SK-N-SH treated with all-trans-retinoic acid at 6 μM for 48 hours (cell line): Measurements from ENCODE around the gene ZC3H12C.

Experiments
- ATAC-seq: fragments of 200-7000 bp; cut with Tn5 transposase; 3 replicates; pipeline ENCODE4 v1.9.1; 2020; ENCODE audit warnings: mild to moderate bottlenecking, moderate library complexity
- ARNTL ChIP-seq: fragments of 450-650 bp; formaldehyde crosslinking; IDR thresholded peaks from 2 replicates; pipeline ENCODE4 v1.5.0; 2020; ENCODE audit warnings: low read depth, mild to moderate bottlenecking, moderate library complexity, borderline replicate concordance
- BACH2 ChIP-seq: fragments of 250-450 bp; sonication (Bioruptor Pico); IDR thresholded peaks from 2 replicates; pipeline ENCODE4 v1.9.0; 2021; ENCODE audit warnings: mild to moderate bottlenecking, borderline replicate concordance
- CSDC2 ChIP-seq: fragments of 250-450 bp; sonication (Bioruptor Pico); IDR thresholded peaks from 2 replicates; pipeline ENCODE4 v1.5.0; 2020; ENCODE audit warnings: mild to moderate bottlenecking, moderate library complexity
- ESRRG ChIP-seq: fragments of 250-450 bp; sonication (Bioruptor Pico); IDR thresholded peaks from 2 replicates; pipeline ENCODE4 v1.6.1; 2021; ENCODE audit warnings: mild to moderate bottlenecking
- ISL1 ChIP-seq: fragments of 250-450 bp; sonication (Bioruptor Pico); IDR thresholded peaks from 2 replicates; pipeline ENCODE4 v2.1.2; 2022; ENCODE audit warnings: mild to moderate bottlenecking, moderate library complexity
- OSR1 ChIP-seq: fragments of 250-450 bp; sonication (Bioruptor Pico); IDR thresholded peaks from 2 replicates; pipeline ENCODE4 v1.8.0; 2022; ENCODE audit warnings: moderate library complexity, mild to moderate bottlenecking, inconsistent platforms
- PPARA ChIP-seq: fragments of 250-450 bp; sonication (Bioruptor Pico); IDR thresholded peaks from 2 replicates; pipeline ENCODE4 v1.5.0; 2020; ENCODE audit warnings: mild to moderate bottlenecking, borderline replicate concordance
- TCF4 ChIP-seq: fragments of 250-450 bp; sonication (Bioruptor Pico); IDR thresholded peaks from 2 replicates; pipeline ENCODE4 v1.8.0; 2021; ENCODE audit warnings: mild to moderate bottlenecking, moderate library complexity, borderline replicate concordance
- TOX ChIP-seq: fragments of 250-450 bp; sonication (Bioruptor Pico); IDR thresholded peaks from 2 replicates; pipeline ENCODE4 v1.8.0; 2021; ENCODE audit warnings: mild to moderate bottlenecking, moderate library complexity, borderline replicate concordance
- ZFP3 ChIP-seq: fragments of 250-450 bp; sonication (Bioruptor Pico); IDR thresholded peaks from 2 replicates; pipeline ENCODE4 v1.5.0; 2020; ENCODE audit warnings: mild to moderate bottlenecking, moderate library complexity
- ZFP30 ChIP-seq: fragments of 450-650 bp; formaldehyde crosslinking; IDR thresholded peaks from 2 replicates; pipeline ENCODE4 v1.5.0; 2022; ENCODE audit warnings: mild to moderate bottlenecking, moderate library complexity
- ZNF565 ChIP-seq: fragments of 450-650 bp; formaldehyde crosslinking; conservative IDR thresholded peaks from 2 replicates; pipeline ENCODE4 v1.5.0; 2020; ENCODE audit warnings: low read depth, mild to moderate bottlenecking, moderate library complexity
- ZNF70 ChIP-seq: fragments of 450-650 bp; formaldehyde crosslinking; IDR thresholded peaks from 2 replicates; pipeline ENCODE4 v1.5.0; 2020; ENCODE audit warnings: mild to moderate bottlenecking, moderate library complexity
- ZNF8 ChIP-seq: fragments of 450-650 bp; formaldehyde crosslinking; IDR thresholded peaks from 2 replicates; pipeline ENCODE4 v1.5.0; 2020; ENCODE audit warnings: mild to moderate bottlenecking, moderate library complexity
- TF ChIP-seq, protein P1 (sequence below): fragments of 250-450 bp; sonication (Bioruptor Pico); IDR thresholded peaks from 2 replicates; pipeline ENCODE4 v1.5.1; 2021; ENCODE audit warnings: mild to moderate bottlenecking, moderate library complexity
- TF ChIP-seq, protein P2 (sequence below): fragments of 250-450 bp; sonication (Bioruptor Pico); IDR thresholded peaks from 2 replicates; pipeline ENCODE4 v1.8.0; 2020; ENCODE audit warnings: mild to moderate bottlenecking, moderate library complexity, borderline replicate concordance
- TF ChIP-seq, protein P3 (sequence below): fragments of 250-450 bp; sonication (Bioruptor Pico); IDR thresholded peaks from 2 replicates; pipeline ENCODE4 v1.5.0; 2020; ENCODE audit warnings: mild to moderate bottlenecking, moderate library complexity
- TF ChIP-seq, protein P4 (sequence below): fragments of 250-450 bp; sonication (Bioruptor Pico); IDR thresholded peaks from 2 replicates; pipeline ENCODE4 v1.8.0; 2021; ENCODE audit warnings: low read depth, mild to moderate bottlenecking, moderate library complexity, borderline replicate concordance
- TF ChIP-seq, protein P5 (sequence below): fragments of 250-450 bp; sonication (Bioruptor Pico); IDR thresholded peaks from 2 replicates; pipeline ENCODE4 v1.5.1; 2020; ENCODE audit warnings: low read depth, mild to moderate bottlenecking, moderate library complexity

Gene ZC3H12C

DNA sequence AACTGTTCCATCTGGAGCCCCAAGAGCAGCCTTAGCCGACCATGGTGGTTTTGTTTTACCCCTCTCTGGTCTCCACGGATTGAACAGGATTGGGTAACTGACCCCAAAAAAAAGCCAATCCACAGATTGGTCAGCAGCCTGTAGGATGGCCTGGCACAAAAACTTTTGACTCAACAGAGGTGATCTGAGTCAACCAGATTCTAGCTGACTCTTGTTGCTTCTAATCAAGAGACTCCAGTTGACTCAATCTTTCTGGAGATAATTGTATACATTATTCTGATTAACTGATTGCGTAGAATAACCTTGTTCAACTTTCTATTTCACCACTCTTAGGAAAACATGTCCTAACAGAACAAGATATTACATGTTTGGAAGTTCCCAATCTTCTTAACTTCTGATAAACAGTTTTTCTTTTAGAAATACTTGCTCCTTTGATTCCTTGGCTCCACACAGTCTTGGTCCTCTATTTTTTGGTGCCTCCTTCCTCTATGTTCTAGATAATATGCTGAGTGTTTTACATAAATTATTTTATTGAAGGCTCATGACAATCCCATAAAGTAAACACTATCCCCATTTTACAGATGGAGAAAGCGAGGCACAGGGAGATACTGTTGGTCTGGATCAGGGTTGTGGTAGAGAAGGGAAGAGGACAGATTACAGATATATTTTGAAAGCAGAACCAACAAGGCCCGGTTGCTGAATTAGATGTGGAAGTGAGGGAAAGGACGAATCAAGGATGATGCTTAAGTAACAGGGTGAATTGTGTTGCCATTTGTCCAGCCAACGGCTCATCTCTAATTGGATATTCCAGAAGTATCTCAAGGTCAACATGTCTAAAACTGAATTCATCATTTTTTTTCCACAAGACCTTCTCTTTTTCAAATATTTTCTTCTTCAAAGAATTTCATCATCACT is 11.5 kb upstream of the ZC3H12C start (continued):
- TF ChIP-seq TCF4, result no peak
- TF ChIP-seq ZFP3, result no peak
- no peak for TF ChIP-seq ZNF565 (CRISPR knock-in tag)
- no peak for TF ChIP-seq OSR1 (CRISPR knock-in tag)
- TF ChIP-seq ZNF8 (CRISPR knock-in tag), result no peak
- no peak for TF ChIP-seq ESRRG
- TF ChIP-seq ISL1 (CRISPR knock-in tag), result no peak
- no peak for TF ChIP-seq ZFP30 (CRISPR knock-in tag)
- TF ChIP-seq TOX (CRISPR knock-in tag), result no peak
- TF ChIP-seq, protein P1, sequence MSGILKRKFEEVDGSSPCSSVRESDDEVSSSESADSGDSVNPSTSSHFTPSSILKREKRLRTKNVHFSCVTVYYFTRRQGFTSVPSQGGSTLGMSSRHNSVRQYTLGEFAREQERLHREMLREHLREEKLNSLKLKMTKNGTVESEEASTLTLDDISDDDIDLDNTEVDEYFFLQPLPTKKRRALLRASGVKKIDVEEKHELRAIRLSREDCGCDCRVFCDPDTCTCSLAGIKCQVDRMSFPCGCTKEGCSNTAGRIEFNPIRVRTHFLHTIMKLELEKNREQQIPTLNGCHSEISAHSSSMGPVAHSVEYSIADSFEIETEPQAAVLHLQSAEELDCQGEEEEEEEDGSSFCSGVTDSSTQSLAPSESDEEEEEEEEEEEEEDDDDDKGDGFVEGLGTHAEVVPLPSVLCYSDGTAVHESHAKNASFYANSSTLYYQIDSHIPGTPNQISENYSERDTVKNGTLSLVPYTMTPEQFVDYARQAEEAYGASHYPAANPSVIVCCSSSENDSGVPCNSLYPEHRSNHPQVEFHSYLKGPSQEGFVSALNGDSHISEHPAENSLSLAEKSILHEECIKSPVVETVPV (CRISPR knock-in tag), result no peak
- TF ChIP-seq, all 23 proteins: peak for 0

DNA sequence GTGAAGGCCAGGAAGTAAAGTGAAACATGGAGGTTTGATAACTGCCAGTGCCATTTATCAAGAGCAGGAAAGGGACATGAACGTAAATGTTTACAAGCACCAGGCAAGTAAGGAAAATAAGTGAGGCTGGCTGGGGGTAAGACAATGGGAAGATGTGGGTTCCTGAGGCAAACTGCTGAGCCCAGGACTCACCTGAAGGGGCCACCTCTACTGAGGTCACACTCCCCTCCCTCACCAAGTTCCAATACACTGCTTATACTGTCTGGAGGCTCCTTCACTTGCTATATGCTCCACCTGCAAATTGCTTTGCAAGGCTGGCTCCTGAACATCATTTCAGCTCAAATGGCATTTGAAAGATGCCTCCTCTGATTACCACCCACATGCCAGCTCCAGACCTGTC is 10.3 kb upstream of the ZC3H12C start:
- no peak for ATAC-seq

DNA sequence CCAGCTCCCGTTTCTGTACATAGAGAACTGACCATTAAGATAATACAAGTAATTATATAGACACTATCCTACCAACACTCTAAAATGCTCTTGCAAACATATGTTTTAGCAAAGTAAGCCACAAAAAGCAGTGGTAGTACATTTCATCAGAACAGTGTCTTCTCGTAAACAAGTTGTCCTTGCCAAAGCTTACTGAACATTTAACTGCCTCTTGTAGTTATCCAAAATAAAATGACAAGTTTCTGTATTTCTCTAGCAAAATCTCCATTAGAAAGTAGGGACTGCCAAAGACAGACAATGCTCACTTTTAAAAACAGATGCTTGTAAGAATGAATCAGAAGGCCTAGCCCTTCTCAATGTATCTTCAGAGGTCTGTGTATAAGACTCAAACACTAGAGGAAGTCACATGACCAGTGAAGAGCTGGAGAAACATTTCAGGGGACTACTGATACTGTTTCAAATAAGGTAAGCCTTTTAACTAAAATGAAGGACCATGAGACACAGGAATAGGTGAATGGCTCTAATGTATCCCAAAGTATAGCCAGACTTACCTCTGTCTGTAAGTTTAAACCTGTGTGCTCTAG is 7.8 kb upstream of the ZC3H12C start:
- ATAC-seq, result no peak
- TF ChIP-seq ESRRG (no peak), CSDC2 (CRISPR knock-in tag) (no peak), ARNTL (no peak), BACH2 (CRISPR knock-in tag) (no peak), ZFP3 (no peak), PPARA (CRISPR knock-in tag) (no peak), ZNF565 (CRISPR knock-in tag) (no peak), ZNF8 (CRISPR knock-in tag) (no peak)
- TF ChIP-seq, protein P2, sequence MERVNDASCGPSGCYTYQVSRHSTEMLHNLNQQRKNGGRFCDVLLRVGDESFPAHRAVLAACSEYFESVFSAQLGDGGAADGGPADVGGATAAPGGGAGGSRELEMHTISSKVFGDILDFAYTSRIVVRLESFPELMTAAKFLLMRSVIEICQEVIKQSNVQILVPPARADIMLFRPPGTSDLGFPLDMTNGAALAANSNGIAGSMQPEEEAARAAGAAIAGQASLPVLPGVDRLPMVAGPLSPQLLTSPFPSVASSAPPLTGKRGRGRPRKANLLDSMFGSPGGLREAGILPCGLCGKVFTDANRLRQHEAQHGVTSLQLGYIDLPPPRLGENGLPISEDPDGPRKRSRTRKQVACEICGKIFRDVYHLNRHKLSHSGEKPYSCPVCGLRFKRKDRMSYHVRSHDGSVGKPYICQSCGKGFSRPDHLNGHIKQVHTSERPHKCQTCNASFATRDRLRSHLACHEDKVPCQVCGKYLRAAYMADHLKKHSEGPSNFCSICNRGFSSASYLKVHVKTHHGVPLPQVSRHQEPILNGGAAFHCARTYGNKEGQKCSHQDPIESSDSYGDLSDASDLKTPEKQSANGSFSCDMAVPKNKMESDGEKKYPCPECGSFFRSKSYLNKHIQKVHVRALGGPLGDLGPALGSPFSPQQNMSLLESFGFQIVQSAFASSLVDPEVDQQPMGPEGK (CRISPR knock-in tag), result no peak
- TF ChIP-seq, protein P3, sequence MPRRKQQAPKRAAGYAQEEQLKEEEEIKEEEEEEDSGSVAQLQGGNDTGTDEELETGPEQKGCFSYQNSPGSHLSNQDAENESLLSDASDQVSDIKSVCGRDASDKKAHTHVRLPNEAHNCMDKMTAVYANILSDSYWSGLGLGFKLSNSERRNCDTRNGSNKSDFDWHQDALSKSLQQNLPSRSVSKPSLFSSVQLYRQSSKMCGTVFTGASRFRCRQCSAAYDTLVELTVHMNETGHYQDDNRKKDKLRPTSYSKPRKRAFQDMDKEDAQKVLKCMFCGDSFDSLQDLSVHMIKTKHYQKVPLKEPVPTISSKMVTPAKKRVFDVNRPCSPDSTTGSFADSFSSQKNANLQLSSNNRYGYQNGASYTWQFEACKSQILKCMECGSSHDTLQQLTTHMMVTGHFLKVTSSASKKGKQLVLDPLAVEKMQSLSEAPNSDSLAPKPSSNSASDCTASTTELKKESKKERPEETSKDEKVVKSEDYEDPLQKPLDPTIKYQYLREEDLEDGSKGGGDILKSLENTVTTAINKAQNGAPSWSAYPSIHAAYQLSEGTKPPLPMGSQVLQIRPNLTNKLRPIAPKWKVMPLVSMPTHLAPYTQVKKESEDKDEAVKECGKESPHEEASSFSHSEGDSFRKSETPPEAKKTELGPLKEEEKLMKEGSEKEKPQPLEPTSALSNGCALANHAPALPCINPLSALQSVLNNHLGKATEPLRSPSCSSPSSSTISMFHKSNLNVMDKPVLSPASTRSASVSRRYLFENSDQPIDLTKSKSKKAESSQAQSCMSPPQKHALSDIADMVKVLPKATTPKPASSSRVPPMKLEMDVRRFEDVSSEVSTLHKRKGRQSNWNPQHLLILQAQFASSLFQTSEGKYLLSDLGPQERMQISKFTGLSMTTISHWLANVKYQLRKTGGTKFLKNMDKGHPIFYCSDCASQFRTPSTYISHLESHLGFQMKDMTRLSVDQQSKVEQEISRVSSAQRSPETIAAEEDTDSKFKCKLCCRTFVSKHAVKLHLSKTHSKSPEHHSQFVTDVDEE (CRISPR knock-in tag), result no peak

More for the DNA sequence above, 10.3 kb upstream of the ZC3H12C start:
- no peak for TF ChIP-seq ESRRG
- TF ChIP-seq, protein P3 (CRISPR knock-in tag), result no peak
- no peak for TF ChIP-seq ARNTL
- no peak for TF ChIP-seq CSDC2 (CRISPR knock-in tag)
- no peak for TF ChIP-seq ZNF70
- TF ChIP-seq ISL1 (CRISPR knock-in tag), result no peak
- TF ChIP-seq ZNF8 (CRISPR knock-in tag), result no peak
- TF ChIP-seq, protein P4, sequence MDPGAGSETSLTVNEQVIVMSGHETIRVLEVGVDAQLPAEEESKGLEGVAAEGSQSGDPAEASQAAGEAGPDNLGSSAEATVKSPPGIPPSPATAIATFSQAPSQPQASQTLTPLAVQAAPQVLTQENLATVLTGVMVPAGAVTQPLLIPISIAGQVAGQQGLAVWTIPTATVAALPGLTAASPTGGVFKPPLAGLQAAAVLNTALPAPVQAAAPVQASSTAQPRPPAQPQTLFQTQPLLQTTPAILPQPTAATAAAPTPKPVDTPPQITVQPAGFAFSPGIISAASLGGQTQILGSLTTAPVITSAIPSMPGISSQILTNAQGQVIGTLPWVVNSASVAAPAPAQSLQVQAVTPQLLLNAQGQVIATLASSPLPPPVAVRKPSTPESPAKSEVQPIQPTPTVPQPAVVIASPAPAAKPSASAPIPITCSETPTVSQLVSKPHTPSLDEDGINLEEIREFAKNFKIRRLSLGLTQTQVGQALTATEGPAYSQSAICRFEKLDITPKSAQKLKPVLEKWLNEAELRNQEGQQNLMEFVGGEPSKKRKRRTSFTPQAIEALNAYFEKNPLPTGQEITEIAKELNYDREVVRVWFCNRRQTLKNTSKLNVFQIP (CRISPR knock-in tag), result no peak
- TF ChIP-seq, protein P5, sequence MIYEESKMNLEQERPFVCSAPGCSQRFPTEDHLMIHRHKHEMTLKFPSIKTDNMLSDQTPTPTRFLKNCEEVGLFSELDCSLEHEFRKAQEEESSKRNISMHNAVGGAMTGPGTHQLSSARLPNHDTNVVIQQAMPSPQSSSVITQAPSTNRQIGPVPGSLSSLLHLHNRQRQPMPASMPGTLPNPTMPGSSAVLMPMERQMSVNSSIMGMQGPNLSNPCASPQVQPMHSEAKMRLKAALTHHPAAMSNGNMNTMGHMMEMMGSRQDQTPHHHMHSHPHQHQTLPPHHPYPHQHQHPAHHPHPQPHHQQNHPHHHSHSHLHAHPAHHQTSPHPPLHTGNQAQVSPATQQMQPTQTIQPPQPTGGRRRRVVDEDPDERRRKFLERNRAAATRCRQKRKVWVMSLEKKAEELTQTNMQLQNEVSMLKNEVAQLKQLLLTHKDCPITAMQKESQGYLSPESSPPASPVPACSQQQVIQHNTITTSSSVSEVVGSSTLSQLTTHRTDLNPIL (CRISPR knock-in tag), result no peak
